IMR-90 (cell line): Measurements from ENCODE around the gene KIRREL1.

Source experiments
- BHLHE40 ChIP-seq: fragments of 150-350 bp; IDR thresholded peaks from 2 replicates; pipeline ENCODE4 v1.6.1; 2016; ENCODE audit warnings: mild to moderate bottlenecking, low read depth, low read length
- CEBPB ChIP-seq: IDR thresholded peaks from 2 replicates; pipeline ENCODE4 v1.6.1; 2012; ENCODE audit warnings: low read depth, low read length, improper control_type of control experiment
- MXI1 ChIP-seq: IDR thresholded peaks from 2 replicates; pipeline ENCODE4 v1.6.1; 2012; ENCODE audit warnings: low read depth, mild to moderate bottlenecking, low read length, moderate library complexity, borderline replicate concordance
- NFE2L2 ChIP-seq: fragments of 150-350 bp; IDR thresholded peaks from 2 replicates; pipeline ENCODE4 v1.6.1; 2016; ENCODE audit warnings: low read depth, mild to moderate bottlenecking, low read length
- POLR2A ChIP-seq: IDR thresholded peaks from 2 replicates; pipeline ENCODE4 v1.6.1; 2012; ENCODE audit warnings: mild to moderate bottlenecking, low read depth, low read length
- RAD21 ChIP-seq: IDR thresholded peaks from 2 replicates; pipeline ENCODE4 v1.6.1; 2012; ENCODE audit warnings: low read length, improper control_type of control experiment
- RCOR1 ChIP-seq: IDR thresholded peaks from 2 replicates; pipeline ENCODE4 v1.6.1; 2012; ENCODE audit warnings: mild to moderate bottlenecking, low read length, improper control_type of control experiment; ENCODE audit not compliant: insufficient replicate concordance
- SMC3 ChIP-seq: fragments of 150-350 bp; IDR thresholded peaks from 2 replicates; pipeline ENCODE4 v1.6.1; 2016; ENCODE audit warnings: low read depth, mild to moderate bottlenecking, antibody characterized with exemption, low read length, moderate library complexity
- TF ChIP-seq, protein P1 (sequence below): conservative IDR thresholded peaks from 2 replicates; pipeline ENCODE4 v1.5.1; 2012; ENCODE audit warnings: mild to moderate bottlenecking, low read depth, low read length, improper control_type of control experiment
- TF ChIP-seq, protein P2 (sequence below): fragments of 150-350 bp; IDR thresholded peaks from 2 replicates; pipeline ENCODE4 v1.6.1; 2016; ENCODE audit warnings: low read depth, mild to moderate bottlenecking, low read length, moderate library complexity, borderline replicate concordance

DNA sequence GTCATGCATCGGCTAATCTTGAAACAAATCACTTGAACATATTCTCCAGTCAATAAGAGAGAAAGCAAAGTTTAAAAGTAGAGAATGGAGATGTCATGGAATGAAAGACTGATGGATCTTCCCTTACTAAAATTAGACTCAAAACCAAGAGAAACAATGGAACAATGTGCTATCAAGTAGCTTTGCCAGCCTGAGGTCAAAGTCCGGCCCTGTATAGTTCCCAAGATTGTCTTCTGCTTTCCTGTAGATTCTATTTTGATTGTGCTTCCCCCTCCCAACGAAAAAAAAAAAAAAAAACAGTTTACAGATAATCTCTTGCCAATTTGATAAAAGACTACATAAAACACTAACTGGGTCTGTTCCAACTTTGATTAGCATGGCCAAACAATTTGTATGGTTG lies 40.8 kb upstream of the KIRREL1 start:
- TF ChIP-seq, protein P1, sequence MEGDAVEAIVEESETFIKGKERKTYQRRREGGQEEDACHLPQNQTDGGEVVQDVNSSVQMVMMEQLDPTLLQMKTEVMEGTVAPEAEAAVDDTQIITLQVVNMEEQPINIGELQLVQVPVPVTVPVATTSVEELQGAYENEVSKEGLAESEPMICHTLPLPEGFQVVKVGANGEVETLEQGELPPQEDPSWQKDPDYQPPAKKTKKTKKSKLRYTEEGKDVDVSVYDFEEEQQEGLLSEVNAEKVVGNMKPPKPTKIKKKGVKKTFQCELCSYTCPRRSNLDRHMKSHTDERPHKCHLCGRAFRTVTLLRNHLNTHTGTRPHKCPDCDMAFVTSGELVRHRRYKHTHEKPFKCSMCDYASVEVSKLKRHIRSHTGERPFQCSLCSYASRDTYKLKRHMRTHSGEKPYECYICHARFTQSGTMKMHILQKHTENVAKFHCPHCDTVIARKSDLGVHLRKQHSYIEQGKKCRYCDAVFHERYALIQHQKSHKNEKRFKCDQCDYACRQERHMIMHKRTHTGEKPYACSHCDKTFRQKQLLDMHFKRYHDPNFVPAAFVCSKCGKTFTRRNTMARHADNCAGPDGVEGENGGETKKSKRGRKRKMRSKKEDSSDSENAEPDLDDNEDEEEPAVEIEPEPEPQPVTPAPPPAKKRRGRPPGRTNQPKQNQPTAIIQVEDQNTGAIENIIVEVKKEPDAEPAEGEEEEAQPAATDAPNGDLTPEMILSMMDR: no peak
- TF ChIP-seq RAD21 (no peak), CEBPB (no peak), RCOR1 (no peak), NFE2L2 (no peak), POLR2A (no peak), SMC3 (no peak), BHLHE40 (no peak), MXI1 (no peak)
- TF ChIP-seq, protein P2, sequence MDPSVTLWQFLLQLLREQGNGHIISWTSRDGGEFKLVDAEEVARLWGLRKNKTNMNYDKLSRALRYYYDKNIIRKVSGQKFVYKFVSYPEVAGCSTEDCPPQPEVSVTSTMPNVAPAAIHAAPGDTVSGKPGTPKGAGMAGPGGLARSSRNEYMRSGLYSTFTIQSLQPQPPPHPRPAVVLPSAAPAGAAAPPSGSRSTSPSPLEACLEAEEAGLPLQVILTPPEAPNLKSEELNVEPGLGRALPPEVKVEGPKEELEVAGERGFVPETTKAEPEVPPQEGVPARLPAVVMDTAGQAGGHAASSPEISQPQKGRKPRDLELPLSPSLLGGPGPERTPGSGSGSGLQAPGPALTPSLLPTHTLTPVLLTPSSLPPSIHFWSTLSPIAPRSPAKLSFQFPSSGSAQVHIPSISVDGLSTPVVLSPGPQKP: no peak
